K562 (cell line): ENCODE results near the gene PAF1. TPM values are rescaled to one million over a fixed set of nuclear protein-coding genes. Genes with fewer than 3 reads are reported as not detected.

Experiments used
- CEBPG ChIP-seq, 3 experiments: fragments of 200-800 bp in 1 of 3; sonication (Bioruptor generic) in 1 of 3; sonication (generic) in 1 of 3; formaldehyde crosslinking in 1 of 3; IDR thresholded peaks in 2 of 3; conservative IDR thresholded peaks in 1 of 3; 2 replicates each; pipeline versions ENCODE4 v1.6.1 to v1.8.0; 2016 to 2022; ENCODE audit warnings: missing compliant biosample characterization in 2 of 3, missing genetic modification characterization in 2 of 3, mild to moderate bottlenecking in 1 of 3, missing genetic modification reagents in 1 of 3
- SIX5 ChIP-seq, 2 experiments: IDR thresholded peaks; 2 replicates each; pipeline ENCODE4 v1.6.1; 2011; ENCODE audit warnings: low read length in 2 of 2, borderline replicate concordance in 1 of 2, low read depth in 1 of 2, mild to moderate bottlenecking in 1 of 2, moderate library complexity in 1 of 2; ENCODE audit not compliant: insufficient read depth in 1 of 2
- ZSCAN29 ChIP-seq: fragments of 450-650 bp; IDR thresholded peaks from 2 replicates; pipeline ENCODE4 v1.6.1; 2017
- polyA plus RNA-seq, 8 experiments: library from polyadenylated mRNA; depleted of rRNA in 4 of 8; stranded (reverse) in 5 of 8; unstranded in 3 of 8; fragments of >200 nt; fragmentation: Nextera tagmentation in 2 of 8; fragmentation: Illumina TruSeq in 1 of 8; extraction: Ambion mirVana in 2 of 8; extraction: Trizol in 1 of 8; gene quantifications; 2 replicates each; pipeline versions ENCODE4 v1.2.1 to v1.2.3, GENCODE V29; 2011 to 2014; ENCODE audit warnings: inconsistent platforms in 1 of 8, missing spikeins in 1 of 8
- total RNA-seq, 7 experiments: library from RNA; depleted of rRNA in 6 of 7; stranded (reverse); fragments of >200 nt in 6 of 7; fragmentation: Illumina TruSeq in 2 of 7; extraction: Trizol in 2 of 7; gene quantifications; 2 replicates each; pipeline versions ENCODE4 v1.2.1 to v1.2.3, GENCODE V29; 2011 to 2021; ENCODE audit warnings: low replicate concordance in 1 of 7
- TF ChIP-seq, protein P1 (sequence below), 3 experiments: fragments of 200-800 bp in 1 of 3; fragments of 250-450 bp in 1 of 3; fragments of 450-650 bp in 1 of 3; sonication (Bioruptor Pico) in 1 of 3; sonication (Bioruptor generic) in 1 of 3; formaldehyde crosslinking in 1 of 3; IDR thresholded peaks; 2 replicates each; pipeline versions ENCODE4 v1.6.1 to v1.8.0; 2016 to 2022; ENCODE audit warnings: mild to moderate bottlenecking in 2 of 3, missing genetic modification characterization in 2 of 3, missing compliant biosample characterization in 1 of 3, moderate library complexity in 1 of 3
- TF ChIP-seq, protein P2 (sequence below), 2 experiments: fragments of 450-650 bp; conservative IDR thresholded peaks; 2 replicates each; pipeline ENCODE4 v1.6.1; 2017; ENCODE audit warnings: mild to moderate bottlenecking in 2 of 2, moderate library complexity in 2 of 2

The PAF1 gene
- total and polyA plus RNA-seq, 9 of the 15 experiments (the other 6 are each of a cell fraction or from before 2014, with no cell fraction given): 1.5 to 45.0 (median 33.8) TPM

DNA sequence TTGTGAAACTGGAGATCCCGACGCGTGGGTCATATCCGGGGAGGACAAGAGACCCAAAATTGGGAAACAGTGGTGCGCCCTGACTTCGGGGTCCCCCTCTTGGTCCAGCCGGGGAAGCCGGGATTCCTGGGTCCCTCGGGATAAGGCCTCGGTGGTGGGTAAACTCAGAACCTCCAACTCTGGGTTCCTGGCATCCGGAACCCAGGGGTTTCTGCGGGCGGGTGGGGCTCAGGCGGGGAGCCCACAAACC lies 16.4 kb upstream of the PAF1 start (continued):
- TF ChIP-seq, protein P1, sequence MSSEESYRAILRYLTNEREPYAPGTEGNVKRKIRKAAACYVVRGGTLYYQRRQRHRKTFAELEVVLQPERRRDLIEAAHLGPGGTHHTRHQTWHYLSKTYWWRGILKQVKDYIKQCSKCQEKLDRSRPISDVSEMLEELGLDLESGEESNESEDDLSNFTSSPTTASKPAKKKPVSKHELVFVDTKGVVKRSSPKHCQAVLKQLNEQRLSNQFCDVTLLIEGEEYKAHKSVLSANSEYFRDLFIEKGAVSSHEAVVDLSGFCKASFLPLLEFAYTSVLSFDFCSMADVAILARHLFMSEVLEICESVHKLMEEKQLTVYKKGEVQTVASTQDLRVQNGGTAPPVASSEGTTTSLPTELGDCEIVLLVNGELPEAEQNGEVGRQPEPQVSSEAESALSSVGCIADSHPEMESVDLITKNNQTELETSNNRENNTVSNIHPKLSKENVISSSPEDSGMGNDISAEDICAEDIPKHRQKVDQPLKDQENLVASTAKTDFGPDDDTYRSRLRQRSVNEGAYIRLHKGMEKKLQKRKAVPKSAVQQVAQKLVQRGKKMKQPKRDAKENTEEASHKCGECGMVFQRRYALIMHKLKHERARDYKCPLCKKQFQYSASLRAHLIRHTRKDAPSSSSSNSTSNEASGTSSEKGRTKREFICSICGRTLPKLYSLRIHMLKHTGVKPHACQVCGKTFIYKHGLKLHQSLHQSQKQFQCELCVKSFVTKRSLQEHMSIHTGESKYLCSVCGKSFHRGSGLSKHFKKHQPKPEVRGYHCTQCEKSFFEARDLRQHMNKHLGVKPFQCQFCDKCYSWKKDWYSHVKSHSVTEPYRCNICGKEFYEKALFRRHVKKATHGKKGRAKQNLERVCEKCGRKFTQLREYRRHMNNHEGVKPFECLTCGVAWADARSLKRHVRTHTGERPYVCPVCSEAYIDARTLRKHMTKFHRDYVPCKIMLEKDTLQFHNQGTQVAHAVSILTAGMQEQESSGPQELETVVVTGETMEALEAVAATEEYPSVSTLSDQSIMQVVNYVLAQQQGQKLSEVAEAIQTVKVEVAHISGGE (CRISPR knock-in tag; IDR thresholded peaks at IDR 0.05): peak in 1 of 3 experiments; percentile 16; a peak in 1 of 6 replicates
- TF ChIP-seq, protein P2, sequence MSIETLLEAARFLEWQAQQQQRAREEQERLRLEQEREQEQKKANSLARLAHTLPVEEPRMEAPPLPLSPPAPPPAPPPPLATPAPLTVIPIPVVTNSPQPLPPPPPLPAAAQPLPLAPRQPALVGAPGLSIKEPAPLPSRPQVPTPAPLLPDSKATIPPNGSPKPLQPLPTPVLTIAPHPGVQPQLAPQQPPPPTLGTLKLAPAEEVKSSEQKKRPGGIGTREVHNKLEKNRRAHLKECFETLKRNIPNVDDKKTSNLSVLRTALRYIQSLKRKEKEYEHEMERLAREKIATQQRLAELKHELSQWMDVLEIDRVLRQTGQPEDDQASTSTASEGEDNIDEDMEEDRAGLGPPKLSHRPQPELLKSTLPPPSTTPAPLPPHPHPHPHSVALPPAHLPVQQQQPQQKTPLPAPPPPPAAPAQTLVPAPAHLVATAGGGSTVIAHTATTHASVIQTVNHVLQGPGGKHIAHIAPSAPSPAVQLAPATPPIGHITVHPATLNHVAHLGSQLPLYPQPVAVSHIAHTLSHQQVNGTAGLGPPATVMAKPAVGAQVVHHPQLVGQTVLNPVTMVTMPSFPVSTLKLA (conservative IDR thresholded peaks at IDR 0.05): 0 out of 4 replicates have a peak, but pooled peaks of 1 of the 2 experiments have one; percentile 9
- 0 out of 2 replicates have a peak, but pooled peaks have one; percentile 1 for TF ChIP-seq ZSCAN29
- TF ChIP-seq CEBPG (CRISPR knock-in tag; IDR thresholded peaks at IDR 0.05): no peak
- TF ChIP-seq CEBPG (tag; conservative IDR thresholded peaks at IDR 0.05 in 1 of 2, IDR thresholded peaks at IDR 0.05 in 1 of 2): 0 out of 4 replicates have a peak, but pooled peaks of 1 of the 2 experiments have one; percentile 19
- TF ChIP-seq SIX5 (IDR thresholded peaks at IDR 0.05; ENCODE audit: borderline replicate concordance in 1 of 2, insufficient read depth in 1 of 2, low read depth in 1 of 2, low read length in 2 of 2): 0 out of 4 replicates have a peak, but pooled peaks of 1 of the 2 experiments have one; percentile 6
